GM20000 (cell line): ENCODE measurements around the gene KCNQ1.

Experiments used
- DNase-seq: peaks from one replicate; pipeline ENCODE4 v3.0.0; 2012; ENCODE audit warnings: low spot score
- CTCF ChIP-seq: IDR thresholded peaks from 2 replicates; pipeline ENCODE4 v1.5.1; 2012; ENCODE audit warnings: mild to moderate bottlenecking, control low read depth; ENCODE audit errors: extremely low read depth, missing control alignments

The KCNQ1 gene

GRCh38 chr11:2746401-2747247, 301.8 kb downstream of the KCNQ1 start:
- no peak for DNase-seq

GRCh38 chr11:2747248-2748027, 302.6 kb downstream of the KCNQ1 start:
- no peak for DNase-seq
- TF ChIP-seq CTCF: no peak

More at GRCh38 chr11:2746401-2747247, 301.8 kb downstream of the KCNQ1 start:
- TF ChIP-seq CTCF: no peak

DNA sequence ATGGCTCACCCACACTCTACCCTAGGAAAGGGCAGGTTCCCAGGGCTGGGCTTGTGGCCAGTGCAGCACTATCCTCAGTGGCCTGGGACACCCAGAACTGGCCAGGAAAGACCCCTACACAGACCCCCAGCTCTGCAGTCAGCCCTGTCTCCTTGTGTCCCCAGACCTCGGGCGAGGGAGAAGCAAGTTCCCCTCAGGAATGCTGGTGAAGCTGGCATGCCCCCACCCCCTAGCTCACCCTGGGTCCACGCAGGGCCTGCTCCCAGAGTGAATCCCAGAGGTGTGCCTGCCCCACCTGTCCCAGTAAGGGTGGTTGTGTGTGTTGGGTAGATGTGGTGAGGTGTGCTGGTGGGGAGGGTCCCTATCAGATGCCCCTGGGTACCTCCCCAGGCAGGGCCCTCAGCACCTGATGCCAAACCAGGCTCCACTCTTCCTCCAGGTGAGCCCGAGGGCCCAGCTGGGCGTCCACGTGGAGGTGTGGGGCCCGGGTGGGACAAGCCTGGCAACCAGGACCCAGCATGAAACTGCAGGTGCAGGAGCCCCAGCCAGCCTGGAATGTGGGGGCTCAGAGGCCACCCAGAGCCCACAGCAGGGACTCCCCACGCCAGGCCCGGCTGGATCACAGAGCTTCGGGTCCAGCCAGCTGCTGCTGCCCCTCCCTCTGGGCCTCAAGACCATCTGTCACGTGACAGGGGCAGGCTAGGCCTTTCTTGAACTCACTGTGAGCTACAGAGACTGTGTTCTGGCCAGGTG, 303.4 kb downstream of the KCNQ1 start:
- no peak for DNase-seq
- no peak for TF ChIP-seq CTCF

DNA sequence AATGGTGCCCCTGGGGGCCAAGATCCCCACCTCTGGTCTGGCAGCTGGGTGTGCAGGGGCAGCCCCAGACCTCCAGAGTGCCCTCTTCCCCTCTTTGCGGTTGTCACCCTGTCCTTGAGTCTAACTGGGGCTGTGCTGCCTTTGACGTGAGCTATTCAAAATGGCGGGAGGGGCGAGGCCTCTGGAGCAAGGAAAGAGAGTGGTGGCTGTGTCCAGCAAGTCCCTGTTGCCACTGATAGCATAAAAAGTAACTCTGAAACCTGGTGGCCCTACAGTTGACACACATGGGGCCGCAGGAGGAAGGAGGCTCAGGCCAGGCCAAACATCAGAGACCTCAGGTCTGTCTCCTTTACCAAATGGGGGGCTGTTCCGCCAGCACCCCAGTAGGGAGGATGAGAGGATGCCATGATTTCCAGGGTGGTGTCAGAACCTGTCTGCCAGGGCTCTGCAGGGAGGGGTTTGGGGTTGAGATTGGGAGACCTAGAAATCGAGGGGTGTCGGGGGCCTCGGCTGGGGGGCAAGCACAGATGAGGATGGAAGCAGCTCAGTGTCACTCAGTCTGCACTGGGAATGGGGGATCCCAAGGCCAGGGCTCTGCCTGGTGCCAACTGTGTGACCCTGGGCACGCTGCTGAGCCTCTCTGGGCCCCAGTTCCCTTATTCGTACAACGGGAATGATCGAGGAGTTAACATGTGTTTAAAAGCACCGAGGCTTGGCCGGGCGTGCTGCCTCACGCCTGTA, 304.2 kb downstream of the KCNQ1 start:
- no peak for DNase-seq
- TF ChIP-seq CTCF: no peak

GRCh38 chr11:2750101-2750681, 305.4 kb downstream of the KCNQ1 start:
- TF ChIP-seq CTCF: no peak
- DNase-seq: no peak

DNA sequence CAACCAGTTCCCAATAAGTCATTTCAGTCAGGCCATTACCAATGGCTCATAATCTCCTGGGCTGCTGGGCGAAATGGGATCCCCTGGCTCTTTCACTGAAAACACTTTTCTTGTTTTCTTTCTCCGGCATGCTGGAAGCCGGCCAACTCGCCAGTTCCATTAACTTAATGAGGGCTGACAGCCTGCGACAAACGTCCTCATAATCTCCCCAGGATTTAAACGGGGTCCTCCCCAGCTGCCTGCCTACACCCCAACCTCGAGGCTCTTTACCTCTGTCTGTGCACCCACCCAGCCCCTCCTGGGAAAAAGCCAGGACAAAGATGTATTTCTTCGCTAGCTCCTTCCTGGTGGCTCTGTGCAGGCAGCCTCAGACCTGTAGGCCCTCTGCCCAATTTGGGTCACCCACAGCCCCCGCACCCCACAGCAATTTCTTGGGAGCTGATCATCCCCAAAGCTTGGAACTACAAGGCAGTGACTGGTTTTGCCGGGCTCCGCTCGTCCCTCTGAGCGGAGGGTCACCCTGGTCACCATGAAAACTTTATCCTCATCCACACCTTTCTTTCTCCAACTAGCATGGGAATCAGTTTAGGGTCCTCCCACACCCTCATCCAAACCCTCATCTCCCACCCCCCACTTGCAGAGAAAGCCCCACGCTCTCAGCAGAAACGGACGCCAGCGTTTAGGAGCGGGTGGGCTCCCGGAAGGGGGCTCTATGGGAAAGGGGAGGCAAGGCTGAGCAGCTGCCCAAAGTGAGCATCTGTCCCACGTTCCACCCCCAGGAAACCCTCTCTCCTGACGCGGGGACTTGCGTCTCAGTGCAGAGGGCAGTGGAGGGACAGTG, 306.1 kb downstream of the KCNQ1 start:
- TF ChIP-seq CTCF: no peak
- DNase-seq: no peak
